NCI-H226 (cell line): ENCODE measurements around the gene UBN1.
A peak's percentile ranks its signal among the peaks of the same experiment; 100 is the strongest.
"Not testable (repeated sequence)": the region's sequence is repeated elsewhere in the genome, so short reads cannot be mapped to it uniquely, and the experiment has no call there.

ENCODE experiments used
- DNase-seq: peaks from one replicate; pipeline ENCODE4 v3.0.0-alpha.2; 2015

The UBN1 gene

DNA sequence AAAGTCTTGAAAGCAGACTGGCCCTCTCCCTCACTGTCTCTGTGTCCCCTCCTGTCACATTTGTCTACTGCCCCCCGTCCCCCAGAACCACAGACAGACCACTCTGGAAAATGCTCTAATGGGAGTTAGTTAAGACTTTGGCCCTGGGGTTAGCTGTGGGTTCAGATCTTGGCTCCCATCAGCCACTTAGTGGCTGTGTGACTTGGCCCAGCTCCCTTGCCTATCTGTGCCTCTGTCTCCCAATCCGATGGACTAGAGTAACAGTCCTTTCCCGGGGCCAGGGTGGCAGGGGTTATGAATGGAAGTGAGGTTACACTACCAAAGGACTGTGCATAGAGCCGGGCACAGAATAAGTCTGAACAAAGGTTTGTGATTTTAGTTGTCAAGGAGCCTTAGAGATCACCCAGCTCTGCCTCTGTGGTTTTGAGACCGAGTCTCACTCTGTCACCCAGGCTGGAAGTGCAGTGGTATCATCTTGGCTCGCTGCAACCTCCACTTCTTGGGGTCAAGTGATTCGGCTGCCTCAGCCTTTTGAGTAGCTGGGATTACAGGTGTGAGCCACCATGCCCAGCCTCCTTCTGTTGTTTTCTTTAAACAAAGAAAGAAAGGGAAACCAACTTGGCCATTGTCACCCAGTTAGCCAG, 66.0 kb downstream of the UBN1 start:
- no peak for DNase-seq

- no peak for DNase-seq
These were observed 66.7 kb downstream of the UBN1 start for GRCh38 chr16:4913774-4914525.

GRCh38 chr16:4914528-4915225, 67.4 kb downstream of the UBN1 start:
- no peak for DNase-seq

- peak; percentile 90 for DNase-seq
These were observed 68.0 kb downstream of the UBN1 start for GRCh38 chr16:4915226-4915761.

- DNase-seq = peak; percentile 40
These were observed 69.8 kb downstream of the UBN1 start for GRCh38 chr16:4917117-4917516.

- DNase-seq = no peak
These were observed 71.5 kb downstream of the UBN1 start for GRCh38 chr16:4918781-4919251.

GRCh38 chr16:4920826-4921225, 73.5 kb downstream of the UBN1 start:
- DNase-seq = no peak

DNA sequence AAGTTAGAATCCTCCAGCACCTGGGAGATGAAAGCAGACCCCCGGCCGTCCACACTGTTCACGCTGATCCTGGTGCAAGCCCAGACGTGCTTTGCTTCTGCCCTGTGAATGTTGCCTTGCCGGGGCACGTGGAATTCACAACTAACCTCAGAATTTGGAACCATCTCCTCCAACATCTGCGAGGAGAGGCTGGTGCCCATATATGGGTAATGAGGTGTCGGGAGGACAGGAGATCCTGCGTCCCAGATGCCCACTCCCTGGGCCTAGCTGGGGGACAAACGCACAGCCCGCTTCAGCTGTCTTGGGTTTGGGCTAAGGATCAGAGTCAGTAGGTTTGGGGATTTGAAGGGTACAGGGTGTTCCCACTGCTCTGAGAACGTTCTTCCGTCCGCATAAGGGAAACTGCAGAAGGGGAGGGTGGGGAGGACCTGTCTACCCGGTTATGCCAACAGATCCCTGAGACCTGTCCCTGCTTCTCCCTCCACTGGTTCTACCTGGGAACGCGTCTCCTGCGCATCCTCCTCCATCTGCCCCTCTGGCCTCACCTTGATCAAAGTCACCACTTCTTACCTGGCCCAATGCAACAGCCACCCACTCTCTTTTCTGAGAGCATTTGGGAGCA, 75.6 kb downstream of the UBN1 start:
- DNase-seq = no peak

- DNase-seq = no peak
These were observed 76.6 kb downstream of the UBN1 start for GRCh38 chr16:4923853-4924252.

DNA sequence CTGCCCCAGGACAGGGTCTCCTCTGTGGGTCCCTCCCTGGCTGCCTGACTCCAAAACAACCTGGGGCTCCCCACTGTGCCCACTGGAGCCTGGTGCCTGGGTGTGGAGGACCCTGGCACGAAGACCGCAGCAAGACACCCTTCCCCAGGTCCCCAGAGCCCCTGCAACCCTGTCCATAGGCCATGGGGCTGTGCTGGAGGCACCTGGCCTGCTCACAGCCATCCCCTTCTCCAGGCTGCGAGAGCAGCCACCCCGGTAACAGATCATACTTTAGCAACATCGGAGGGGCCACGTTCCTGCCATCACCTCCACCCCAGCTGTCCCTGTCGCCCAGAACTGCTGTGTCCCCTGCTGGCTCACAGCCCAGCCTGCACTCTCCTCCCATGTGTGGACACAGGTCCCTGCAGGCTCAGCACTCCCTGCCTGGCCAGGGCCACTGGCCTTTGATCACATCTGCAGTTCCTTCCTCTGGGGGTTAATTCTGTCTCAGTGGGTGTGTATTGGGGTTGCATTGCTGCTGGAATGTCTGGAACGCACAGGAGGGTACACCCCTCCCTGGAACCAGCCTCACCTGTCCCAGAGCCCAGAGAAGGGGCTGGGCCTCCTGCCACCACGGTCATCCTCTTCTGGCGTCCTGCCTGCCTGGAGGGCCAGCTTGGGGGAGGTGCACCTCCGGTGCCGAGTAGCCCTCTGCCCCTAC, 77.5 kb downstream of the UBN1 start:
- no peak for DNase-seq

GRCh38 chr16:4925293-4925607, 78.0 kb downstream of the UBN1 start:
- DNase-seq = no peak

DNA sequence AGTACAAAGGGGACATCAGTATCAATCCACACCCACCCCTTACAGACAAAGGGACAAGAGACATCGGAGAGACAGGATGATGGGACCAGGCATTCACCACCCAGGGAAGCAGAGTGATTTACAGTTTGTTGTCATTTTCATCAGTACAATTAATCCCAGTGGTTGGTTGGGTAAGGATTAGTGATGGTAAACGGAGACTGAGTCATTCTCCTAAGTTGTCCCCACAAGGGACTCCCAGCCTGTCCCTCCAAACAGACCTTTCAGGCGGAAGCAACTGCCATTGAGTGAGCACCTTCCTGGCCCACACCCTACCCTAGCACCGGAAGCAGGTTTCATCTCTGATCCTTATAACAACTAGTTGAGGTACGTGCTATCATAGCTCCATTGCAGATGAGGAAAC, 78.5 kb downstream of the UBN1 start:
- no peak for DNase-seq

DNA sequence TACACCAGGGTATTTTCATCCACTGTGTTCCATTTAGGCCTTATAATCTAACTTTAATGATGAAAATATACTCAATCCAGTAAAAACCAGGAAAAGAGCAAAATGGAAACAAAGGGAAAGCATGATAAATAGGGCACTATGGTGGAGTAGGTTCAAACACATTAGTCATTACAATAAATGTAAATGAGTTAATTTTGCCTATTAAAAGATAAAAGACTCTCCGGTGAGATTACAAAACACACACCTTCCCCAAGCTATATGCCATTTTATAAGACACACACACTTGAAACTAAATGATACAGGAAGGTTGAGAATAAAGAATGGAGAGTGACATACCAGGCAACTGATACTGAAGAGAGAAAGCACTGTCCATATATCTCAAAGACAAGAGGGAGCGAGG, 79.6 kb downstream of the UBN1 start:
- no peak for DNase-seq

GRCh38 chr16:4927661-4928060, 80.4 kb downstream of the UBN1 start:
- DNase-seq = no peak

- no peak for DNase-seq
These were observed 80.9 kb downstream of the UBN1 start for GRCh38 chr16:4928227-4928626.

DNA sequence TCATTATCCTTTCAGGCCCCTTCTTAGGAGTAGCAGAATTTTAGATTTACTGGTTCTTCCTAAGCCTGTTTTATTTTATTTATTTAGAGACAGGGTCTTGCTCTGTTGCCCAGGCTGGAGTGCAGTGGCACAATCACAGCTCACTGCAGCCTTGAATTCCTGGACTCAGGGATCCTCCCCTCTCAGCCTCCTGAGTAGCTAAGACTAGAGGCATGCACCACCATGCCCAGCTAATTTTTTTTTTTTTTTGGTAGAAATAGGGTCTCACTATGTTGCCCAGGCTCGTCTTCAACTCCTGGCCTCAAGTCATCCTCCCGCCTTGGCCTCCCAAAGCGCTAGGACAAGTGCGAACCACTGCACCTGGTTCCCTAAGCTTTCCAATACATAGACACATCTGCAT, 82.3 kb downstream of the UBN1 start:
- not testable (repeated sequence) for DNase-seq

GRCh38 chr16:4931381-4931780, 84.1 kb downstream of the UBN1 start:
- no peak for DNase-seq
